Vagina (tissue), 2 donors: ENCODE data around the gene POGLUT2.

Source experiments
- POLR2A ChIP-seq, 2 donors: fragments of 450-650 bp; IDR thresholded peaks; one replicate each; pipeline ENCODE4 v1.6.1; 2017; ENCODE audit warnings: antibody characterized with exemption in 2 of 2, mild to moderate bottlenecking in 2 of 2, moderate library complexity in 2 of 2
- TF ChIP-seq, protein P1 (sequence below), 3 experiments: fragments of 450-650 bp in 2 of 3; fragments of 200-600 bp in 1 of 3; sonication (generic) in 1 of 3; IDR thresholded peaks; one replicate each; pipeline ENCODE4 v1.5.1; 2017 to 2019; ENCODE audit warnings: antibody characterized with exemption in 3 of 3, mild to moderate bottlenecking in 2 of 3, moderate library complexity in 2 of 3

DNA sequence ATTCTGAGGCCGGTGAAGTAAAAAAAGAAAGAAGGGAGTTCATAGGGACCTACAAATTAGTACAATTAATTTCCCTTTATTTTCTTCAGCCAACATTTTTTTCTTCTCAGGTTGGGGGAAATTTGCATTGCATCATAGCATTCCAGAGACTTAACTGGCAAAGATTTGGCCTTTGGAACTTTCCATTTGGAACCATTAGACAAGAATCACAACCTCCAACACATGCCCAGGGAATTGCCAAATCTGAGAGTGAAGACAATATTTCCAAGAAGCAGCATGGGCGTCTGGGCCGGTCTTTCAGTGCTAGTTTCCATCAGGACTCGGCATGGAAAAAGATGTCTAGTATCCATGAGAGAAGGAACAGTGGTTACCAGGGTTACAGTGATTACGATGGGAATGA lies 40.7 kb upstream of the POGLUT2 start:
- no peak for TF ChIP-seq POLR2A (IDR thresholded peaks at IDR 0.05)
- TF ChIP-seq, protein P1, sequence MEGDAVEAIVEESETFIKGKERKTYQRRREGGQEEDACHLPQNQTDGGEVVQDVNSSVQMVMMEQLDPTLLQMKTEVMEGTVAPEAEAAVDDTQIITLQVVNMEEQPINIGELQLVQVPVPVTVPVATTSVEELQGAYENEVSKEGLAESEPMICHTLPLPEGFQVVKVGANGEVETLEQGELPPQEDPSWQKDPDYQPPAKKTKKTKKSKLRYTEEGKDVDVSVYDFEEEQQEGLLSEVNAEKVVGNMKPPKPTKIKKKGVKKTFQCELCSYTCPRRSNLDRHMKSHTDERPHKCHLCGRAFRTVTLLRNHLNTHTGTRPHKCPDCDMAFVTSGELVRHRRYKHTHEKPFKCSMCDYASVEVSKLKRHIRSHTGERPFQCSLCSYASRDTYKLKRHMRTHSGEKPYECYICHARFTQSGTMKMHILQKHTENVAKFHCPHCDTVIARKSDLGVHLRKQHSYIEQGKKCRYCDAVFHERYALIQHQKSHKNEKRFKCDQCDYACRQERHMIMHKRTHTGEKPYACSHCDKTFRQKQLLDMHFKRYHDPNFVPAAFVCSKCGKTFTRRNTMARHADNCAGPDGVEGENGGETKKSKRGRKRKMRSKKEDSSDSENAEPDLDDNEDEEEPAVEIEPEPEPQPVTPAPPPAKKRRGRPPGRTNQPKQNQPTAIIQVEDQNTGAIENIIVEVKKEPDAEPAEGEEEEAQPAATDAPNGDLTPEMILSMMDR (IDR thresholded peaks at IDR 0.05), result no peak
